NT2/D1 (cell line): ENCODE measurements around the gene AREG.

ENCODE experiments used
- SUZ12 ChIP-seq: IDR thresholded peaks from 2 replicates; pipeline ENCODE4 v1.6.1; 2011; ENCODE audit not compliant: insufficient read length, insufficient read depth; ENCODE audit errors: extremely low read depth
- YY1 ChIP-seq: IDR thresholded peaks from 2 replicates; pipeline ENCODE4 v1.6.1; 2011; ENCODE audit not compliant: insufficient read length, insufficient read depth
- ZNF274 ChIP-seq: IDR thresholded peaks from 2 replicates; pipeline ENCODE4 v1.6.1; 2011; ENCODE audit warnings: mild to moderate bottlenecking, low read depth, low read length

- no peak for TF ChIP-seq ZNF274
- TF ChIP-seq YY1, result no peak
- TF ChIP-seq SUZ12, result no peak
Observed at GRCh38 chr4:74415602-74416300, 29.2 kb upstream of the AREG start.
